Testis (tissue), 3 donors: ENCODE data around the gene SCT. TPM values are rescaled to one million over a fixed set of nuclear protein-coding genes. Genes with fewer than 3 reads are reported as not detected.

Experiments
- DNase-seq: peaks from one replicate; pipeline ENCODE4 v3.0.0-alpha.2; 2019
- H3K27ac ChIP-seq, 2 donors: fragments of 200-600 bp; sonication (generic); one replicate each; pipeline ENCODE4 v1.5.1; 2019
- H3K27me3 ChIP-seq: fragments of 200-600 bp; sonication (generic); one replicate; pipeline ENCODE4 v1.5.1; 2019
- H3K36me3 ChIP-seq: fragments of 200-600 bp; sonication (generic); one replicate; pipeline ENCODE4 v1.5.1; 2017; ENCODE audit warnings: low read depth; ENCODE audit errors: missing control alignments
- H3K4me1 ChIP-seq: fragments of 200-600 bp; sonication (generic); one replicate; pipeline ENCODE4 v1.5.1; 2019
- H3K4me3 ChIP-seq, 2 donors: fragments of 200-600 bp; sonication (generic); one replicate each; pipeline ENCODE4 v1.5.1; 2017 to 2019
- H3K9me3 ChIP-seq: fragments of 200-600 bp; sonication (generic); one replicate; pipeline ENCODE4 v1.5.1; 2017
- CTCF ChIP-seq, 3 experiments: fragments of 450-650 bp in 2 of 3; fragments of 200-600 bp in 1 of 3; sonication (generic) in 1 of 3; IDR thresholded peaks; one replicate each; pipeline ENCODE4 v1.5.1; 2016 to 2019; ENCODE audit warnings: antibody characterized with exemption in 3 of 3, mild to moderate bottlenecking in 2 of 3, moderate library complexity in 1 of 3
- POLR2A ChIP-seq: fragments of 450-650 bp; IDR thresholded peaks from one replicate; pipeline ENCODE4 v1.6.1; 2017; ENCODE audit warnings: antibody characterized with exemption, mild to moderate bottlenecking, moderate library complexity
- WGBS, 2 donors: methylation state at CpG; one replicate each; pipeline ENCODE4 v1.1.5; 2018; 5-methylcytosine and 5-hydroxymethylcytosine counted together
- intact Hi-C: fragments of 100-400 bp; cut with DNase I; formaldehyde crosslinking; loops from one replicate; pipeline ENCODE4 v1.15.1; 2023; ENCODE audit warnings: low total_unique reads
- polyA plus RNA-seq: library from polyadenylated mRNA; stranded (reverse); fragments of 350-450 nt; fragmentation: Illumina TruSeq; extraction: RNeasy Lipid Tissue Mini Kit (QIAGEN cat#74804); gene quantifications from one replicate; pipeline ENCODE4 v1.2.3, GENCODE V29; 2014; ENCODE audit warnings: low read depth, low replicate concordance; ENCODE audit not compliant: insufficient read depth
- total RNA-seq, 2 donors: library from RNA; depleted of rRNA; stranded (reverse); fragments of >200 nt; gene quantifications; one replicate each; pipeline ENCODE4 v1.2.3, GENCODE V29; 2016

Gene SCT
- total and polyA plus RNA-seq, 3 donors from 2014 or later, result 1.5 to 9.3 (median 3.4) TPM

GRCh38 chr11:593347-593746, 33.6 kb downstream of the SCT start:
- intact Hi-C loops, result no loop called here
- Histone ChIP-seq H3K4me1 (no peaks in the 10 kb centered on the region), H3K4me3 (no peak overlapping the region), H3K27me3 (no peaks in the 10 kb centered on the region), H3K9me3 (no peaks in the 10 kb centered on the region), H3K27ac (no peak overlapping the region), H3K36me3 (no peaks in the 10 kb centered on the region)
- DNase-seq, result no peak
- WGBS, 2 donors, result 85 to 88% methylated on average over 17 to 21 of the region's 21 CpGs
- TF ChIP-seq CTCF (IDR thresholded peaks at IDR 0.05) (no peak), POLR2A (no peak)

GRCh38 chr11:592918-593317, 34.1 kb downstream of the SCT start:
- H3K27ac ChIP-seq, result no peak overlapping the region
- H3K4me3 ChIP-seq, result no peak overlapping the region
- H3K36me3 ChIP-seq, result no peaks in the 10 kb centered on the region
- no peaks in the 10 kb centered on the region for H3K27me3 ChIP-seq
- intact Hi-C loops, result no loop called here
- 88 to 91% methylated on average over 10 of the region's 10 CpGs for WGBS, 2 donors
- no peaks in the 10 kb centered on the region for H3K9me3 ChIP-seq
- DNase-seq, result no peak
- H3K4me1 ChIP-seq, result no peaks in the 10 kb centered on the region
- no peak for TF ChIP-seq CTCF (IDR thresholded peaks at IDR 0.05)
- TF ChIP-seq POLR2A, result no peak

GRCh38 chr11:592501-592900, 34.5 kb downstream of the SCT start:
- no peak for DNase-seq
- Histone ChIP-seq H3K36me3 (no peaks in the 10 kb centered on the region), H3K9me3 (no peaks in the 10 kb centered on the region), H3K4me3 (no peak overlapping the region), H3K27me3 (no peaks in the 10 kb centered on the region), H3K27ac (no peak overlapping the region), H3K4me1 (no peaks in the 10 kb centered on the region)
- intact Hi-C loops, result no loop called here
- 91 to 96% methylated on average over 21 to 22 of the region's 22 CpGs for WGBS, 2 donors
- no peak for TF ChIP-seq CTCF (IDR thresholded peaks at IDR 0.05)
- no peak for TF ChIP-seq POLR2A

GRCh38 chr11:590997-591396, 36.0 kb downstream of the SCT start:
- 46 to 60% methylated on average over 11 of the region's 11 CpGs for WGBS, 2 donors
- DNase-seq, result peak; percentile 71
- Histone ChIP-seq H3K27me3 (no peaks in the 10 kb centered on the region), H3K4me1 (no peaks in the 10 kb centered on the region), H3K4me3 (no peak overlapping the region), H3K27ac (no peak overlapping the region), H3K36me3 (no peaks in the 10 kb centered on the region), H3K9me3 (no peaks in the 10 kb centered on the region)
- intact Hi-C loops, result no loop called here
- TF ChIP-seq POLR2A (no peak), CTCF (IDR thresholded peaks at IDR 0.05) (no peak)

- DNase-seq, result no peak
- 90 to 93% methylated on average over 23 to 26 of the region's 26 CpGs for WGBS, 2 donors
- no peaks in the 10 kb centered on the region for H3K36me3 ChIP-seq
- no peaks in the 10 kb centered on the region for H3K27me3 ChIP-seq
- intact Hi-C loops, result no loop called here
- H3K4me3 ChIP-seq, result no peak overlapping the region
- no peak overlapping the region for H3K27ac ChIP-seq
- no peaks in the 10 kb centered on the region for H3K4me1 ChIP-seq
- TF ChIP-seq CTCF (IDR thresholded peaks at IDR 0.05), result no peak
- TF ChIP-seq POLR2A, result no peak
- H3K9me3 ChIP-seq, result no peaks in the 10 kb centered on the region
Observed at GRCh38 chr11:589798-590197, 37.2 kb downstream of the SCT start.
